HepG2 (cell line): ENCODE results near the gene NRDC. TPM values are rescaled to one million over a fixed set of nuclear protein-coding genes. Genes with fewer than 3 reads are reported as not detected.

Experiments used
- ATAC-seq: fragments of 200-7000 bp; cut with Tn5 transposase; 3 replicates; pipeline ENCODE4 v1.9.1; 2020; ENCODE audit warnings: mild to moderate bottlenecking, moderate library complexity
- BruUV-seq: library from RNA; stranded (reverse); fragments of 400-500 nt; replicated peaks from 2 replicates; lab custom pipeline; 2021; lab: Mats Ljungman, UMichigan
- CTCF ChIA-PET: fragments of 300-600 bp; formaldehyde crosslinking; extraction: SDS; loops from one replicate; lab custom pipeline; 2021; ENCODE audit warnings: low total read pairs, inconsistent platforms, low intra/inter-chr PET ratio; lab: Yijun Ruan, JAX
- POLR2A ChIA-PET: fragments of 350-600 bp; sonication (Branson Sonifier 250); formaldehyde crosslinking; loops from one replicate; lab custom pipeline; 2020; ENCODE audit warnings: antibody characterized with exemption, inconsistent platforms; lab: Yijun Ruan, JAX
- DNase-seq: peaks from one replicate; pipeline ENCODE4 v3.0.0-alpha.2; 2015; ENCODE audit warnings: low spot score
- FAIRE-seq: peaks from 3 replicates; lab custom pipeline; 2011; peaks lifted over from hg19 to GRCh38; lab: Jason Lieb, UNC
- H2AFZ ChIP-seq: one replicate; pipeline ENCODE4 v1.6.1; 2011; ENCODE audit warnings: low read length, inconsistent platforms
- H3K27ac ChIP-seq: fragments of 300-600 bp; 3 replicates; pipeline ENCODE4 v1.8.0; 2011; ENCODE audit warnings: mixed run types, mild to moderate bottlenecking, mixed read lengths, low read length, inconsistent platforms; ENCODE audit not compliant: insufficient read depth; ENCODE audit errors: extremely low read length
- H3K27me3 ChIP-seq, 2 experiments: fragments of 200-600 bp in 1 of 2; 2 replicates in 1 of 2; 3 replicates in 1 of 2; pipeline versions ENCODE4 v1.6.0 to v1.8.0; 2011; ENCODE audit warnings: low read length in 2 of 2, mild to moderate bottlenecking in 2 of 2, moderate library complexity in 2 of 2, inconsistent platforms in 1 of 2; ENCODE audit not compliant: insufficient read depth in 2 of 2, control insufficient read depth in 1 of 2
- H3K36me3 ChIP-seq, 2 experiments: fragments of 200-600 bp in 1 of 2; replicated peaks in 1 of 2; 2 replicates in 1 of 2; 3 replicates in 1 of 2; pipeline versions ENCODE4 v1.5.1 to v1.8.0; 2011; ENCODE audit warnings: low read length in 2 of 2, inconsistent platforms in 1 of 2; ENCODE audit not compliant: insufficient read depth in 2 of 2, control insufficient read depth in 1 of 2
- H3K4me1 ChIP-seq: 2 replicates; pipeline ENCODE4 v1.5.1; 2012; ENCODE audit warnings: low read length, inconsistent platforms; ENCODE audit not compliant: insufficient read depth
- H3K4me2 ChIP-seq: 2 replicates; pipeline ENCODE4 v1.6.0; 2011; ENCODE audit warnings: low read depth, low read length, inconsistent platforms
- H3K4me3 ChIP-seq, 3 experiments: fragments of 200-600 bp in 1 of 3; sonication (generic), shearing (Covaris generic) in 1 of 3; replicated peaks in 1 of 3; 2 replicates each; pipeline ENCODE4 v1.5.1; 2011 to 2016; ENCODE audit warnings: low read length in 3 of 3, inconsistent platforms in 2 of 3, low read depth in 2 of 3, mild to moderate bottlenecking in 2 of 3, control low read depth in 1 of 3, mixed read lengths in 1 of 3; ENCODE audit not compliant: insufficient read depth in 1 of 3
- H3K79me2 ChIP-seq: one replicate; pipeline ENCODE4 v1.6.1; 2011; ENCODE audit warnings: low read length, inconsistent platforms; ENCODE audit not compliant: insufficient read depth
- H3K9ac ChIP-seq: 2 replicates; pipeline ENCODE4 v1.6.0; 2011; ENCODE audit warnings: mild to moderate bottlenecking, low read depth, low read length, inconsistent platforms; ENCODE audit not compliant: insufficient read depth
- H3K9me3 ChIP-seq: 2 replicates; pipeline ENCODE4 v1.5.1; 2012; ENCODE audit warnings: mild to moderate bottlenecking, low read length
- H4K20me1 ChIP-seq: 2 replicates; pipeline ENCODE4 v1.6.0; 2011; ENCODE audit warnings: inconsistent platforms, mild to moderate bottlenecking, low read length, moderate library complexity; ENCODE audit not compliant: insufficient read depth
- POLR2A ChIP-seq, 2 experiments: IDR thresholded peaks; 2 replicates each; pipeline ENCODE4 v1.6.1; 2011; ENCODE audit warnings: low read depth in 2 of 2, low read length in 2 of 2, mild to moderate bottlenecking in 1 of 2, moderate library complexity in 1 of 2; ENCODE audit not compliant: insufficient read depth in 1 of 2
- POLR2AphosphoS5 ChIP-seq: IDR thresholded peaks from 2 replicates; pipeline ENCODE4 v1.6.1; 2012; ENCODE audit warnings: low read depth, low read length
- RBM22 ChIP-seq: fragments of 200-400 bp; formaldehyde crosslinking; optimal IDR thresholded peaks from 2 replicates; pipeline ENCODE3; 2017; ENCODE audit warnings: mild to moderate bottlenecking, low read length, moderate library complexity
- SETDB1 ChIP-seq: sonication (generic); formaldehyde crosslinking; IDR thresholded peaks from 2 replicates; pipeline ENCODE4 v1.5.1; 2020; ENCODE audit warnings: missing genetic modification reagents, mild to moderate bottlenecking, borderline replicate concordance
- SP2 ChIP-seq: sonication (generic); formaldehyde crosslinking; IDR thresholded peaks from 2 replicates; pipeline ENCODE4 v1.5.1; 2020; ENCODE audit warnings: mild to moderate bottlenecking, missing genetic modification reagents
- ZBTB49 ChIP-seq: sonication (generic); formaldehyde crosslinking; IDR thresholded peaks from 2 replicates; pipeline ENCODE4 v1.4.0; 2020; ENCODE audit warnings: missing genetic modification reagents, borderline replicate concordance
- ZNF530 ChIP-seq: sonication (generic); formaldehyde crosslinking; IDR thresholded peaks from 2 replicates; pipeline ENCODE4 v1.5.0; 2020; ENCODE audit warnings: low read depth, mild to moderate bottlenecking, missing genetic modification reagents
- ZNF691 ChIP-seq: sonication (generic); formaldehyde crosslinking; IDR thresholded peaks from 2 replicates; pipeline ENCODE4 v1.4.0; 2020; ENCODE audit warnings: missing genetic modification reagents, low read depth, mild to moderate bottlenecking, borderline replicate concordance
- ZNF747 ChIP-seq: sonication (generic); formaldehyde crosslinking; IDR thresholded peaks from 2 replicates; pipeline ENCODE4 v1.8.1; 2023; ENCODE audit warnings: missing genetic modification reagents, mild to moderate bottlenecking, borderline replicate concordance
- WGBS: methylation state at CpG from one replicate; pipeline ENCODE4 v1.1.6; 2017; ENCODE audit warnings: low lambda C conversion rate; 5-methylcytosine and 5-hydroxymethylcytosine counted together
- in situ Hi-C: cut with HindIII; loops from 2 replicates; pipeline ENCODE4 v1.10.0; 2017; ENCODE audit warnings: low pct_unique_long_range_greater_than_20kb; ENCODE audit not compliant: extremely low pct_ligation_motif_present
- intact Hi-C: fragments of 100-400 bp; cut with micrococcal nuclease; formaldehyde crosslinking; loops from one replicate; pipeline ENCODE4 v1.10.0; 2022; ENCODE audit not compliant: unreplicated experiment
- polyA plus RNA-seq, 8 experiments: library from polyadenylated mRNA; depleted of rRNA in 3 of 8; stranded (reverse) in 7 of 8; unstranded in 1 of 8; fragments of >200 nt; fragmentation: Illumina TruSeq in 4 of 8; extraction: Trizol in 4 of 8; gene quantifications; 2 replicates each; pipeline versions ENCODE4 v1.2.1 to v1.2.3, GENCODE V29; 2011 to 2016; ENCODE audit warnings: low read depth in 4 of 8, missing spikeins in 1 of 8, mixed read lengths in 1 of 8; ENCODE audit not compliant: insufficient read depth in 1 of 8
- total RNA-seq, 5 experiments: library from RNA; depleted of rRNA; stranded (reverse); fragments of >200 nt; fragmentation: Illumina TruSeq; extraction: Trizol; gene quantifications; 2 replicates each; pipeline ENCODE4 v1.2.3, GENCODE V29; 2016; ENCODE audit warnings: low read depth in 1 of 5

NRDC gene
- total and polyA plus RNA-seq, 2 of the 13 experiments (the other 11 are each of a cell fraction or from before 2014, with no cell fraction given), result 57.6 to 64.9 TPM

- TF ChIP-seq POLR2A (IDR thresholded peaks at IDR 0.05; ENCODE audit: insufficient read depth in 1 of 2, low read depth in 2 of 2, low read length in 2 of 2), result 0 out of 4 replicates have a peak, but pooled peaks of 1 of the 2 experiments have one; percentile 8
- TF ChIP-seq ZNF530 (CRISPR knock-in tag), result no peak
- TF ChIP-seq SP2 (CRISPR knock-in tag), result no peak
- TF ChIP-seq SETDB1 (CRISPR knock-in tag), result no peak
- no peak for TF ChIP-seq ZNF747 (CRISPR knock-in tag)
- 0 out of 2 replicates have a peak, but pooled peaks have one; percentile 10 for TF ChIP-seq POLR2AphosphoS5
- TF ChIP-seq ZNF691 (CRISPR knock-in tag), result no peak
- TF ChIP-seq, all 625 proteins: peak for 2
- intact Hi-C loops (no loop called here), in situ Hi-C loops (no loop called here)
- Histone ChIP-seq H4K20me1 (no peaks in the 10 kb centered on the region), H3K9me3 (no peaks in the 10 kb centered on the region), H2AFZ (no peak overlapping the region), H3K4me2 (no peak overlapping the region), H3K4me3 (no peak overlapping the region), H3K36me3 (peaks cover 25 to 74% of the 10 kb centered on the region in 2 experiments), H3K4me1 (no peaks in the 10 kb centered on the region), H3K27me3 (no peaks in the 10 kb centered on the region), H3K27ac (no peak overlapping the region), H3K9ac (no peak overlapping the region), H3K79me2 (no peaks in the 10 kb centered on the region)
- ChIA-PET CTCF (no interaction called here), POLR2A (no interaction called here)
- FAIRE-seq, result no peak
- no TSS peak for BruUV-seq
- ATAC-seq, result peak; percentile 7; the same call in 2 of the 3 replicates
- 90% methylated on average over 1 of the region's 1 CpG for WGBS
- DNase-seq, result no peak
Measured at GRCh38 chr1:51791888-51792287, 86.6 kb downstream of the NRDC start.

- no peak overlapping the region for H3K4me2 ChIP-seq
- no peak; the same call in 2 of the 3 replicates for ATAC-seq
- intact Hi-C loops, result no loop called here
- no peaks in the 10 kb centered on the region for H3K27me3 ChIP-seq
- BruUV-seq, result no TSS peak
- H3K27ac ChIP-seq, result no peak overlapping the region
- H3K9ac ChIP-seq, result no peak overlapping the region
- TF ChIP-seq ZBTB49 (CRISPR knock-in tag) (no peak), RBM22 (peak; percentile 92)
- TF ChIP-seq, all 625 proteins: peak for 1
- H3K79me2 ChIP-seq, result no peaks in the 10 kb centered on the region
- no peak for DNase-seq
- peaks cover 29 to 86% of the 10 kb centered on the region in 2 experiments for H3K36me3 ChIP-seq
- no peaks in the 10 kb centered on the region for H3K9me3 ChIP-seq
- POLR2A ChIA-PET, result no interaction called here
- no peaks in the 10 kb centered on the region for H4K20me1 ChIP-seq
- no peak for FAIRE-seq
- H3K4me3 ChIP-seq, result no peak overlapping the region
- WGBS, result 98% methylated on average over 5 of the region's 6 CpGs
- in situ Hi-C loops, result no loop called here
- no peaks in the 10 kb centered on the region for H3K4me1 ChIP-seq
- CTCF ChIA-PET, result no interaction called here
- no peak overlapping the region for H2AFZ ChIP-seq
Measured at GRCh38 chr1:51790385-51790784, 88.1 kb downstream of the NRDC start.
